ENCODE measurements around the gene NPB.
A peak's percentile ranks its signal among the peaks of the same experiment; 100 is the strongest.

NPB gene

DNA sequence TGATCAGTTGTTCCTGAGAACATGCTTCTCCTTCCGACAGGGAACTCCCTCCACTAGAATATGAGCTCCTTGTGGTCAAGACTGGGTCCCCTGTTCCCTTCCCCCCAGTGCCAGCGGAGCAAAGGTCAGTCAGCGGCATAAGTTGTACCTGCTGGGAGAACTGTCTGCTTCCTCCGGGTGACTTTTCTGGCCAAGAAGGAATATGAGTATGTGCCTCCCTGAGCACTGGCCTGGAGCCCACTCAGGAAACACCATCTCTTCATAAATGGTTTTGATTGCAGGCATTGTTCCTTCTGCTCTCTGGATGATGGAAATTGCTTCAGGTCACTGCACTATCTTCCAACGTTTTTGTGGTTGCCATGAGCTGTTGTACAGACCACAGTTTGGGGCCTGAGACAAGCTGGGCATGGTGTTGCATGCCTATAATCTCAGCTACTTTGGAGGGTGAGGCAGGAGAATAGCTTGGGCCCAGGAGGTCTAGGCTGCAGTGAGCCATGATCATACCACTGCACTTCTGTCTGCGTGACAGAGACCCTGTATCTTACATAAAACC is 38.8 kb upstream of the NPB start:
- Histone ChIP-seq H3K14ac (ENCODE audit: low read length in 2 of 2) (no peak overlapping the region), H3K4me3 (ENCODE audit: insufficient read depth in 1 of 2, low read depth in 1 of 2, low read length in 2 of 2) (no peak overlapping the region), H4K91ac (ENCODE audit: low read length) (no peak overlapping the region), H3K4ac (ENCODE audit: low read depth in 1 of 2, low read length in 2 of 2) (no peak overlapping the region), H2BK5ac (ENCODE audit: low read depth, low read length, poor library complexity, severe bottlenecking) (no peak overlapping the region), H3K27ac (ENCODE audit: low read length, poor library complexity, severe bottlenecking) (no peak overlapping the region), H2BK120ac (ENCODE audit: low read depth, low read length) (no peak overlapping the region), H3K4me2 (ENCODE audit: low read length, poor library complexity, severe bottlenecking) (no peak overlapping the region), H2AFZ (ENCODE audit: low read depth, low read length) (no peak overlapping the region), H3K23ac (ENCODE audit: low read length in 2 of 2) (no peak overlapping the region), H2BK12ac (ENCODE audit: low read length in 2 of 2) (no peak overlapping the region), H2BK15ac (ENCODE audit: low read depth, poor library complexity, severe bottlenecking) (no peak overlapping the region), H3K18ac (ENCODE audit: low read depth in 1 of 2, low read length in 2 of 2) (no peak overlapping the region), H2AK5ac (ENCODE audit: low read length, severe bottlenecking) (no peak overlapping the region), H3K79me1 (replicated peaks; ENCODE audit: low read length, poor library complexity, severe bottlenecking) (peaks cover 10% of the 10 kb centered on the region), H3K9me3 (ENCODE audit: control insufficient read depth, low read length) (no peaks in the 10 kb centered on the region), H3K27me3 (ENCODE audit: control insufficient read depth in 1 of 2, insufficient read depth in 1 of 2, low read length in 2 of 2) (no peaks in the 10 kb centered on the region), H3K4me1 (ENCODE audit: control insufficient read depth, insufficient read depth, low read depth, low read length) (peaks cover 57% of the 10 kb centered on the region), H4K8ac (ENCODE audit: low read length) (no peak overlapping the region), H3K36me3 (ENCODE audit: control insufficient read depth in 1 of 2, insufficient read depth in 2 of 2, low read depth in 1 of 2, low read length in 2 of 2) (peaks cover 35 to 56% of the 10 kb centered on the region in 2 experiments), H3K9ac (ENCODE audit: low read length) (peak overlapping the region; percentile 32)
- WGBS, result 95% methylated on average over 5 of the region's 6 CpGs
- DNase-seq, result peak; percentile 20

DNA sequence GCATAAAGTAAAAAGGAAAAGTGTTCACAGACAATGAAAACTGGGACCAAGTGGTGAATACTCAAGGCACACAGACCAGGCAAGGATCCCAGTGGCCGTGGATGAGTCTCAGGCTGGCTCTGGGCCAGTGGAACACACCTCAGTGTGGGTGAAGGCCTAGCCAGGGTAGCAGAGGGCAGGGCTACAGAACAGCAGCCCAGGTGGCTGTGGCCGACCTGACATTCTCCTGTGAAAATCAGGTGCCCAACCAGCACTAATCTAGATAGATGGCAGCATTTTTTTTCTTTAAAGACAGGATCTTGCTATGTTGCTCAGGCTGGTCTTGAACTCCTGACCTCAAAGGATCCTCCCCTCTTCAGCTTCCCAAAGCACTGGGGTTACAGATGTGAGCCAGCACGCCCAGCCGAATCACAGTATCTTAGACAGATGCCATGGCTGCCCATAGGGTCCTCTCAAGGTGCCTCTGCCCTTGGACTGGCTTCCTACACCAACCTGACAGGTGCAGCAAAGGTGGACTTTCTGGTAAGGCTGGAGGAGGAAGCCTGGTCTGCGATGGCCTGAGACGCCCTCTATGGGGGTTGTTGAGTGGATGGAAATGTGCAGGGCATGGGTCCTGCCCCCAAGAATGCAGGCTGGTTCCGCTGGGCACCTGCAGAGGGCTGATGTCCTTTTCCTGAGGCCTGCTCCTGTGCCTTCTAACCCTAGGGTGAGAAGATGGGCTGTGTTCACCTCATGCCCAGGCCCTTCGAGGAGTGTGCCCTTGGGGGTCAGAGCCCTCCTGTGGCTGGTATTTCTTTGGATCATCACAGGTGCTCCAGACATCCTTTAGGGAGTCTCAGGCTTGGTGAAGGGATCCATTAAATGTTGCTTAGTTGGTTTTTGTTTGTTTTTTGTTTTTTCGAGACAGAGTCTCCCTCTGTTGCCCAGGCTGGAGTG is 37.9 kb upstream of the NPB start:
- no peak overlapping the region for H3K4me3 ChIP-seq (ENCODE audit: insufficient read depth in 1 of 2, low read depth in 1 of 2, low read length in 2 of 2)
- no peak overlapping the region for H2BK120ac ChIP-seq (ENCODE audit: low read depth, low read length)
- H3K79me1 ChIP-seq (replicated peaks; ENCODE audit: low read length, poor library complexity, severe bottlenecking), result peaks cover 10% of the 10 kb centered on the region
- DNase-seq, result no peak
- H3K36me3 ChIP-seq (ENCODE audit: control insufficient read depth in 1 of 2, insufficient read depth in 2 of 2, low read depth in 1 of 2, low read length in 2 of 2), result peaks cover 36 to 56% of the 10 kb centered on the region in 2 experiments
- no peaks in the 10 kb centered on the region for H3K27me3 ChIP-seq (ENCODE audit: control insufficient read depth in 1 of 2, insufficient read depth in 1 of 2, low read length in 2 of 2)
- H3K14ac ChIP-seq (ENCODE audit: low read length in 2 of 2), result no peak overlapping the region
- peak overlapping the region; percentile 32 for H3K9ac ChIP-seq (ENCODE audit: low read length)
- no peak overlapping the region for H2BK5ac ChIP-seq (ENCODE audit: low read depth, low read length, poor library complexity, severe bottlenecking)
- H4K91ac ChIP-seq (ENCODE audit: low read length), result no peak overlapping the region
- no peak overlapping the region for H2AFZ ChIP-seq (ENCODE audit: low read depth, low read length)
- no peak overlapping the region for H3K4me2 ChIP-seq (ENCODE audit: low read length, poor library complexity, severe bottlenecking)
- peak overlapping the region in 1 of 2 experiments; percentile 47 for H3K23ac ChIP-seq (ENCODE audit: low read length in 2 of 2)
- no peaks in the 10 kb centered on the region for H3K9me3 ChIP-seq (ENCODE audit: control insufficient read depth, low read length)
- H3K18ac ChIP-seq (ENCODE audit: low read depth in 1 of 2, low read length in 2 of 2), result no peak overlapping the region
- H3K4me1 ChIP-seq (ENCODE audit: control insufficient read depth, insufficient read depth, low read depth, low read length), result peaks cover 56% of the 10 kb centered on the region
- no peak overlapping the region for H3K4ac ChIP-seq (ENCODE audit: low read depth in 1 of 2, low read length in 2 of 2)
- H2AK5ac ChIP-seq (ENCODE audit: low read length, severe bottlenecking), result no peak overlapping the region
- H3K27ac ChIP-seq (ENCODE audit: low read length, poor library complexity, severe bottlenecking), result no peak overlapping the region
- H4K8ac ChIP-seq (ENCODE audit: low read length), result no peak overlapping the region
- H2BK12ac ChIP-seq (ENCODE audit: low read length in 2 of 2), result no peak overlapping the region
- peak overlapping the region; percentile 52 for H2BK15ac ChIP-seq (ENCODE audit: low read depth, poor library complexity, severe bottlenecking)
- 96% methylated on average over 9 of the region's 9 CpGs for whole genome bisulfite sequencing

DNA sequence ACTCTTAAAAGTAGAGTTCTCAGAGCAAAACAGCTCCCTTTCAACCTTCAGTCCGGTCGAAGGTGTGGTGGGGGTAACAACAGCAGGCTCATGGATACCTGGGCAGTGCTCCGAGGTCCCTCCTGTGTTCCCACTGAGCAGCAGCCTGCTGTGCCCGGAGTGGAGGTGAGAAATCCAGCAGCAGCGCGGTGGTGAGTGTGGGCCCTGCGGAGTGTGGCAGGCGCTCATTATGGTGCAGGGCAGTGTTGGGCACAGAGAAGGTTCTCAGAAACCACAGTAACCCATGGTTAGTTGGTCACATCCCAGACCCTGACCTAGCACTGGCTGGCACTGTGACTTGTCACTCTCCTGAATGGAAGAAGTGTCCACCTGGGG is 36.7 kb upstream of the NPB start:
- no peak overlapping the region for H2AFZ ChIP-seq (ENCODE audit: low read depth, low read length)
- H3K4ac ChIP-seq (ENCODE audit: low read depth in 1 of 2, low read length in 2 of 2), result no peak overlapping the region
- no peak overlapping the region for H2BK12ac ChIP-seq (ENCODE audit: low read length in 2 of 2)
- H4K91ac ChIP-seq (ENCODE audit: low read length), result no peak overlapping the region
- no peaks in the 10 kb centered on the region for H3K27me3 ChIP-seq (ENCODE audit: control insufficient read depth in 1 of 2, insufficient read depth in 1 of 2, low read length in 2 of 2)
- H3K4me2 ChIP-seq (ENCODE audit: low read length, poor library complexity, severe bottlenecking), result no peak overlapping the region
- peaks cover 41 to 64% of the 10 kb centered on the region in 2 experiments for H3K36me3 ChIP-seq (ENCODE audit: control insufficient read depth in 1 of 2, insufficient read depth in 2 of 2, low read depth in 1 of 2, low read length in 2 of 2)
- no peak overlapping the region for H3K4me3 ChIP-seq (ENCODE audit: insufficient read depth in 1 of 2, low read depth in 1 of 2, low read length in 2 of 2)
- H3K9me3 ChIP-seq (ENCODE audit: control insufficient read depth, low read length), result no peaks in the 10 kb centered on the region
- no peak overlapping the region for H2BK5ac ChIP-seq (ENCODE audit: low read depth, low read length, poor library complexity, severe bottlenecking)
- no peak overlapping the region for H3K14ac ChIP-seq (ENCODE audit: low read length in 2 of 2)
- no peak for DNase-seq
- H3K27ac ChIP-seq (ENCODE audit: low read length, poor library complexity, severe bottlenecking), result no peak overlapping the region
- no peak overlapping the region for H3K9ac ChIP-seq (ENCODE audit: low read length)
- peaks cover 10% of the 10 kb centered on the region for H3K79me1 ChIP-seq (replicated peaks; ENCODE audit: low read length, poor library complexity, severe bottlenecking)
- peak overlapping the region; percentile 62 for H4K8ac ChIP-seq (ENCODE audit: low read length)
- H2BK15ac ChIP-seq (ENCODE audit: low read depth, poor library complexity, severe bottlenecking), result no peak overlapping the region
- H3K23ac ChIP-seq (ENCODE audit: low read length in 2 of 2), result no peak overlapping the region
- WGBS, result over 99% methylated on average over 8 of the region's 8 CpGs
- no peak overlapping the region for H3K18ac ChIP-seq (ENCODE audit: low read depth in 1 of 2, low read length in 2 of 2)
- no peak overlapping the region for H2BK120ac ChIP-seq (ENCODE audit: low read depth, low read length)
- H2AK5ac ChIP-seq (ENCODE audit: low read length, severe bottlenecking), result no peak overlapping the region
- H3K4me1 ChIP-seq (ENCODE audit: control insufficient read depth, insufficient read depth, low read depth, low read length), result peaks cover 63% of the 10 kb centered on the region

DNA sequence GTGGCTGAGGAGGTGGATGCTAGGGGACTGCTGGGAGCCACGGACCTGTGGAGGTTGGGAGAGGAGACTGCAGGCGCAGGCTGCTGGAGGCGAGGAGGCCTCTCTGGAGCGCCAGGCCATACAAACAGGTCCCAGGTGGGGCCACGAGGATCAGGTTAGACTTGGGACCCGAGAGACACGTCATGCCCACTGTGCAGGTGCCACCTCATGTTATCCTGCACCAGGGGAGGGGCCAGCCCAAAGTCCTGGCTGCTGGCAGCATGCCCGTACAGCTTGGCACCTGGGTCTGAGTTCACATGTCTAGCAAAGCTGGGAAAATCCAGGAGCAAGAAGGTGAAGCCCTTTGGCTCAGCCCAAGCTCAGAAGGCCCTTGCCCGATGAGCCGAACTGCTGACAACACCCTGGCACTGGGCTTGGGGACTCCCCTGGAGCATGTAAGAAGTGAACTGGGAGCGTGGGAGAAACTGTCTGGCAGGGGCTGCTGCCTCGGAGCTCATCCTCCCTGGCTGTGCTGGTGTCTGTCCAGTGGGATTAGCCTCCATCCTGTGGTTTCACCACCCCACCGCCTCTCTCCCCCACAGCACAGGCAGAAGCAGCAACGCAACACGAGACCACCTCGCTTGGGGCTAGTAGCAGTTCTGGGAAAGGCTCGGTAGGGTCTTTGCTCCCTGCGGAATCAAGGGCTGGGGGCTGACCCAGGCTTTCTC is 36.2 kb upstream of the NPB start:
- Histone ChIP-seq H2AFZ (ENCODE audit: low read depth, low read length) (no peak overlapping the region), H3K36me3 (ENCODE audit: control insufficient read depth in 1 of 2, insufficient read depth in 2 of 2, low read depth in 1 of 2, low read length in 2 of 2) (peaks cover 41 to 64% of the 10 kb centered on the region in 2 experiments), H3K18ac (ENCODE audit: low read depth in 1 of 2, low read length in 2 of 2) (peak overlapping the region in 1 of 2 experiments; percentile 37), H3K14ac (ENCODE audit: low read length in 2 of 2) (no peak overlapping the region), H3K79me1 (replicated peaks; ENCODE audit: low read length, poor library complexity, severe bottlenecking) (peaks cover 10% of the 10 kb centered on the region), H2BK15ac (ENCODE audit: low read depth, poor library complexity, severe bottlenecking) (no peak overlapping the region), H4K8ac (ENCODE audit: low read length) (peak overlapping the region; percentile 62), H2BK120ac (ENCODE audit: low read depth, low read length) (no peak overlapping the region), H3K4ac (ENCODE audit: low read depth in 1 of 2, low read length in 2 of 2) (peak overlapping the region in 1 of 2 experiments; percentile 37), H2AK5ac (ENCODE audit: low read length, severe bottlenecking) (no peak overlapping the region), H4K91ac (ENCODE audit: low read length) (no peak overlapping the region), H2BK5ac (ENCODE audit: low read depth, low read length, poor library complexity, severe bottlenecking) (no peak overlapping the region), H3K4me2 (ENCODE audit: low read length, poor library complexity, severe bottlenecking) (no peak overlapping the region), H3K27ac (ENCODE audit: low read length, poor library complexity, severe bottlenecking) (no peak overlapping the region), H3K23ac (ENCODE audit: low read length in 2 of 2) (no peak overlapping the region), H3K4me3 (ENCODE audit: insufficient read depth in 1 of 2, low read depth in 1 of 2, low read length in 2 of 2) (no peak overlapping the region), H2BK12ac (ENCODE audit: low read length in 2 of 2) (no peak overlapping the region), H3K4me1 (ENCODE audit: control insufficient read depth, insufficient read depth, low read depth, low read length) (peaks cover 63% of the 10 kb centered on the region), H3K9ac (ENCODE audit: low read length) (peak overlapping the region; percentile 12), H3K9me3 (ENCODE audit: control insufficient read depth, low read length) (no peaks in the 10 kb centered on the region), H3K27me3 (ENCODE audit: control insufficient read depth in 1 of 2, insufficient read depth in 1 of 2, low read length in 2 of 2) (no peaks in the 10 kb centered on the region)
- WGBS, result 93% methylated on average over 18 of the region's 18 CpGs
- peak; percentile 59 for DNase-seq

Data from mesenchymal stem cell (in vitro differentiated cells and primary cell).